ENCODE measurements around the gene CHD6. TPM values are rescaled to one million over a fixed set of nuclear protein-coding genes. Genes with fewer than 3 reads are reported as not detected.

CHD6 gene
- total RNA-seq, 4 donors from 2014 or later: 18.5 to 49.3 (median 28.7) TPM

- DNase-seq (ENCODE audit: low spot score) (no peak), ATAC-seq (ENCODE audit: low FRiP score) (no peak)
- TF ChIP-seq, protein P1, sequence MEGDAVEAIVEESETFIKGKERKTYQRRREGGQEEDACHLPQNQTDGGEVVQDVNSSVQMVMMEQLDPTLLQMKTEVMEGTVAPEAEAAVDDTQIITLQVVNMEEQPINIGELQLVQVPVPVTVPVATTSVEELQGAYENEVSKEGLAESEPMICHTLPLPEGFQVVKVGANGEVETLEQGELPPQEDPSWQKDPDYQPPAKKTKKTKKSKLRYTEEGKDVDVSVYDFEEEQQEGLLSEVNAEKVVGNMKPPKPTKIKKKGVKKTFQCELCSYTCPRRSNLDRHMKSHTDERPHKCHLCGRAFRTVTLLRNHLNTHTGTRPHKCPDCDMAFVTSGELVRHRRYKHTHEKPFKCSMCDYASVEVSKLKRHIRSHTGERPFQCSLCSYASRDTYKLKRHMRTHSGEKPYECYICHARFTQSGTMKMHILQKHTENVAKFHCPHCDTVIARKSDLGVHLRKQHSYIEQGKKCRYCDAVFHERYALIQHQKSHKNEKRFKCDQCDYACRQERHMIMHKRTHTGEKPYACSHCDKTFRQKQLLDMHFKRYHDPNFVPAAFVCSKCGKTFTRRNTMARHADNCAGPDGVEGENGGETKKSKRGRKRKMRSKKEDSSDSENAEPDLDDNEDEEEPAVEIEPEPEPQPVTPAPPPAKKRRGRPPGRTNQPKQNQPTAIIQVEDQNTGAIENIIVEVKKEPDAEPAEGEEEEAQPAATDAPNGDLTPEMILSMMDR (IDR thresholded peaks at IDR 0.05): no peak
Observed at GRCh38 chr20:41353530-41353929, 264.6 kb downstream of the CHD6 start.

DNA sequence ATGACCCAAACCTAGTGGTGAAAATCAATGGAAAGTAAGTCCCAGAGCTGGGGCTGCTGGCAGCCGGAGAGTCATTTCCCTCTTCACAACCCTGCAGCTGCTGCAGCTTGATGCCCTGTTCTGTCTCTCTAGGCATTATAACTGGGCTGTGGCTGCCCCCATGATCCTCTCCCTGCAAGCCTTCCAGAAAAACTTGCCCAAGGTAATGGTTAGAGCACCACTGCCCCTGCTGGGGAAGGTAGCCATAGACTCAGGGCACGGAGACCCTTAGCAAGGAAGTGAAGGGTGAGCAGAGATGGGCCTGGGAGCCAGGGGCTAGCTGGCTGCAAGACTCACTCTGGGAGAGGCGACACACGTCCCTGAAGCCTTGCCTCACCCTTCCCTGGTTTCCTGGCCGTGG, 265.5 kb downstream of the CHD6 start:
- TF ChIP-seq, protein P1 (IDR thresholded peaks at IDR 0.05): no peak
- DNase-seq (ENCODE audit: low spot score) (no peak), ATAC-seq (ENCODE audit: low FRiP score) (no peak)

GRCh38 chr20:41352106-41352505, 266.1 kb downstream of the CHD6 start:
- DNase-seq (ENCODE audit: low spot score) (no peak), ATAC-seq (ENCODE audit: low FRiP score) (no peak)
- TF ChIP-seq, protein P1 (IDR thresholded peaks at IDR 0.05): no peak
